HUES48 (cell line): ENCODE results near the gene SPATA1.
"Not testable (repeated sequence)": the region's sequence is repeated elsewhere in the genome, so short reads cannot be mapped to it uniquely, and the experiment has no call there.

Source experiments
- H3K27ac ChIP-seq: one replicate; pipeline ENCODE4 v1.7.0; 2013; ENCODE audit warnings: low read depth, low read length, inconsistent platforms
- H3K27me3 ChIP-seq: 2 replicates; pipeline ENCODE4 v1.6.1; 2013; ENCODE audit warnings: mild to moderate bottlenecking, low read length; ENCODE audit not compliant: control insufficient read depth, insufficient read depth
- H3K36me3 ChIP-seq: 2 replicates; pipeline ENCODE4 v1.6.1; 2013; ENCODE audit warnings: low read length; ENCODE audit not compliant: control insufficient read depth, insufficient read depth
- H3K4me1 ChIP-seq: 2 replicates; pipeline ENCODE4 v1.6.1; 2013; ENCODE audit warnings: mild to moderate bottlenecking, low read length; ENCODE audit not compliant: control insufficient read depth, insufficient read depth
- H3K4me3 ChIP-seq: 2 replicates; pipeline ENCODE4 v1.5.1; 2013; ENCODE audit warnings: mild to moderate bottlenecking, low read depth, low read length
- H3K9ac ChIP-seq: 2 replicates; pipeline ENCODE4 v1.6.1; 2013; ENCODE audit warnings: mild to moderate bottlenecking, low read depth, low read length, moderate library complexity
- H3K9me3 ChIP-seq: 2 replicates; pipeline ENCODE4 v1.6.1; 2013; ENCODE audit warnings: low read length; ENCODE audit not compliant: control insufficient read depth, insufficient read depth

SPATA1 gene

DNA sequence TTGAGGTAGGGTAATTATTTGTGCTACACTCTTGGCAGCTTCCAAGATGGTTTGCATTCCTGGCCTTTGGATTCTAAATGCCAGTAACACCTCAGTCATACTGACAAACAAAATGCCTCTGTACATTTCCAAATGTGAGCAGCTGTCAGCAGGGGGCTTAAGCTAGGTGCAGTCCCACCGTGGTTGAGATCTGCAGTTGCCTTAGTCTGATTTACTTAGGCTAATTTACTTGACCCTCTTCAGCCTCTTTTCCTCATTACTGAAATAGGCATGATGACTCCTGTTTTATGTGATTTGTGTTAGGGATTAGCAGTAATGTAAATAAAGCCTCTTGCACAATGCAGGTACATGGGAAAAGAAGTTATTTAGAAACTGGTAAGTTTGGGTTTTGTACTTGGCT lies 13.5 kb upstream of the SPATA1 start:
- Histone ChIP-seq H3K27ac (no peak overlapping the region), H3K9ac (no peak overlapping the region), H3K9me3 (no peaks in the 10 kb centered on the region), H3K36me3 (peaks cover 84% of the 10 kb centered on the region), H3K27me3 (no peaks in the 10 kb centered on the region), H3K4me3 (no peak overlapping the region), H3K4me1 (no peaks in the 10 kb centered on the region)

DNA sequence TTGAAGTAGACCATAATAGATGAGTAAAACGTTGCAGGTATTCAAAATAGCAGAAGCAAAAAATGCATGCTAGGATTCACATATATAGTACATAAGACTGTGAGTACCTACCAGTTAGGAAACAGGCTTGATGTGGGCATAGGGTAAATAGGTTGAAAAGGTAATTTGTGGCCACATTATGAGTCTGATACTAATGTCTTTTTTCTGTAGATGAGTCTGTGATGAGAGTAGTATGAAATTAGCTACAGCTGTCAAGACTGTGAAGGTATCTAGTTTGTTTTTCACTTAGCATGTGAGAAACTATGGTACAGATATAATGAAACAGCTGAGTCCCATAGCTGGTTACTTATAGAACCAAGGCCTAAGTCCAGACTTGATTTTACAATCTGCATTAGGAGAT lies 12.4 kb upstream of the SPATA1 start:
- Histone ChIP-seq H3K27me3 (no peaks in the 10 kb centered on the region), H3K9me3 (no peaks in the 10 kb centered on the region), H3K36me3 (peaks cover 94% of the 10 kb centered on the region), H3K27ac (no peak overlapping the region), H3K4me3 (no peak overlapping the region), H3K9ac (no peak overlapping the region), H3K4me1 (no peaks in the 10 kb centered on the region)

DNA sequence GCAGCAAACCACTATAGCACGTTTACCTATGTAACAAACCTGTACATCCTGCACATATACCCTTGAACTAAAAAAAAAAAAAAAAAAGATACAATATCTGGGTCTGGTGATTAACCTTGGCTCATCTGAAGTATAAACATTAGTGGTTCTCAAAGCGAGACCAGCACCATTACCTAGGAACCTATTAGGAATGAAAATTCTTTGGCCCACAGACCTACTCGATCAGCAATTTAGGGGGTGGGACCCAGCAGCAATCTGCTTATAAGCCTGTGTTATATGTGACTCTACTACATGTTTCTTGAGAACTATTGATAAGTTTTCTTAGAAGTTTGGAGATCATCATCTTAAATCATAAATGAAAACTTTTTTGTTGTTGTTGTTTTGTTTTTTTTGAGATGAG lies 9.7 kb upstream of the SPATA1 start:
- Histone ChIP-seq H3K4me1 (peaks cover 12% of the 10 kb centered on the region), H3K4me3 (no peak overlapping the region), H3K9ac (no peak overlapping the region), H3K9me3 (no peaks in the 10 kb centered on the region), H3K27me3 (no peaks in the 10 kb centered on the region), H3K36me3 (peaks cover 98% of the 10 kb centered on the region), H3K27ac (no peak overlapping the region)

DNA sequence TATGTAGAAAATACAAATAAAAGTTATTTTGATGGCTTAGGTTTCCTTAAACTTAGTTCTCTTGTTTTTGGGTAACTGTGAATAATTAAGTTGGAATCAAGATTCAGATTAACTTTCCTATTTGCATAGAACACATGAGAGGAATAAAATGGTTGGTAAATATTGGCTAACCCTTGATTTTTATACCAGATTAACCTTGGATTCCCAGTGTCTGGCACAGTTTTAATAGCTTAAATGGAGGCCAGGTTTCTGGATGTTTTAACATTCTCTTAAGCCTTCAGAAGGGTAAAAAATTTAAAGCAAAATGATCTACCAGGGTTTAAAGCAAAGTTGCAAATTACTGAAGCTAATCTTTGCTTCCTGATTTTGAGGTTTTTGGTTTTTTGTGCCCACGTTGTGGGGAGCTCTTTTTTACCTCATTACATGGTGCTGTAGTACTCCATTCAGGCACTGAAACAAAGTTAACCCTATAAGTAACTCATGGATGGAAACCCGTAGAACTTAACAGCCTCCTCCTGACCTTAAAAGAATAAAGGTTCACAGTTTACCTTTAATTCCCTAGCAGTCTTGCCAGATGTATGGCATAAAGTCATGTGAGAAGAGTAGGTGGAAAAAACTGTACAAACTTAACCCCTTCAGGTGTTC lies 8.4 kb upstream of the SPATA1 start:
- Histone ChIP-seq H3K4me3 (no peak overlapping the region), H3K27ac (no peak overlapping the region), H3K9ac (no peak overlapping the region), H3K4me1 (peaks cover 16% of the 10 kb centered on the region), H3K9me3 (no peaks in the 10 kb centered on the region), H3K36me3 (peaks cover 86% of the 10 kb centered on the region), H3K27me3 (no peaks in the 10 kb centered on the region)

DNA sequence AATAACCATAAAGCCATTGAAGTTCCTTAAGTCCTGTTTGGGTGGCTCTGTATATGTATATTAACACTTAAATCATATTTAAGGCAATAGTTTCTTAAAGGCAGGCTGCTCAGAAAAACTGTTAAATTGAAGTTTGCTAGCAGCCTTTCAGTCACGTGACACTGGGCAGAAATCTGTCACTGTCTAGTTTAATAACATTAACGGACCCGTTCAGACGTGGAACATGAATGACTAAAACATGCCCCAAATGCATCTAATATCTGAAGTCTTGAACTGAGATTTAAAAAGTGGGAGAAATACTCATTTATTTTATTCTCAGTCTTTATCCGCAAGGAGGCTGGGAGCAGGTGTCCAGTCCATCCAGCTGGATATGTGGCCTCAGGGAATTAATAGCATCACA lies 3.3 kb upstream of the SPATA1 start:
- Histone ChIP-seq H3K36me3 (peaks cover 37% of the 10 kb centered on the region), H3K4me3 (no peak overlapping the region), H3K4me1 (peaks cover 31% of the 10 kb centered on the region), H3K9ac (no peak overlapping the region), H3K27me3 (peaks cover 7% of the 10 kb centered on the region), H3K27ac (no peak overlapping the region), H3K9me3 (no peaks in the 10 kb centered on the region)

DNA sequence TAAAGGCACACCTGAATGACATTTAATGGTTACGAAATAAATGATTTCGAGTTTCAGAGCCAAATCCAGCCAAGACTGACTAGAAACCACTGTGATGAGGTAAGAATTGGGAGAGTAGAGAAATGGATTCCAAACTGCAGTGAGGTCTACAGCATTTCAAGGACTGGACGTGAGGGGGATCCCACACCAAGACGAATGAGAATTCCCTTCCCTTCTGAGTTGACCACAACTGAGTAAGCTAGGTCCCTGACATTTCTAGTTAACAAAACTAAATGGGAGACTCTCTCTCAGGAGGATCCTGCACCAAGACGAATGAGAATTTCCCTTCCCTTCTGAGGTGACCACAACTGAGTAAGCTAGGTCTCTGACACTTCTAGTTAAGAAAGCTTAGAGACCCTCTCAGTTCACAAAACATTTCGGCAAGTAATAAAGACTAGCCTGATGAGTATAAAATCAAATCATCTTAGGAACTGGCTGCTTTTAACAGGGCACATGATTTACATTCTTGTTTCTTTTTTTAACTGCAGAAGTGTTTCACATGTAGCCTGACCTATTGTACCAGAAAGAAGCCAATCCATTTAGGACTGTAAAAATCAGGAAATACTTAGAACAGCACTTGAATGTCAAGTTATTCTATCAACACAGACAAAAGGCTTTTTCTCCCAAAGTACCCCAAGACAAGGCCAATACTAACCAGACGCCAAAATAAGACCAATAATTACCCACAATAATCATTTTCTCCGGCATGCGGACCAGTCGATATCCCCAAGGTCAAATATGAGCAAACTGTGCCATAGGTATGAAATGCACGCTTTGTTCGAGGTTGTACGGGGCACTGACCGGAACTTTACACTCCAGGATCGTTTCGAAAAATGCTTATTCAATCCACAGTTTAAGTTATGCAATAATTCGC lies 1.4 kb upstream of the SPATA1 start:
- peak overlapping the region; percentile 95 for H3K27ac ChIP-seq
- no peaks in the 10 kb centered on the region for H3K9me3 ChIP-seq
- peaks cover 30% of the 10 kb centered on the region for H3K4me1 ChIP-seq
- peak overlapping the region; percentile 82; the same call in 1 of the 2 replicates for H3K9ac ChIP-seq
- H3K4me3 ChIP-seq, result peak overlapping the region; percentile 83
- peaks cover 7% of the 10 kb centered on the region for H3K27me3 ChIP-seq
- H3K36me3 ChIP-seq, result peaks cover 18% of the 10 kb centered on the region

DNA sequence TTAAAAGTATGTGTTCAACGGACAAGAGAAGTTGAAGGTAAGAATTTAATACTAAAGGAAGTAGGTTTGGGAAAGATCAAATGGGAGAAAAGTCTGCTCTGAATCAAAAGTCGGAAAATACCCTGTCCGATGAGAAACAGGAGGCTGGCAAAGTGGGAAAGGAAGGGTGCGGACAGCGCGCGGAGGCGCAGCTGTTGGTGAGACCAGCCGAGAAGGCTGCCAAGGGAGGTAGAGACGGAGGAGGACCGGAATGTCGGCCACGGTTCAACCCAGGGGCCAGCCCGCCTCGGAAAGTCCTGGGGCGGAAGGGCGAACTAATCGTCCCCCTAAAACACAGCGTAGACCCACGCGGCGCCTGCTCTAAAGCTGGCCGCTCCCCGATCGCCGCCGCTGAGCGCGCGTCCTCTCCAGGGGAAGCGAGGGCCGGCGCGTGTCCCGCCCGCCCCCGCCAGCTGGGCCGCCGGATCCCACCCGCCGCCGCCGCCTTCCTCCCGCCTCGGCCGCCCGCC lies 639 bp upstream of the SPATA1 start:
- H3K9ac ChIP-seq, result peak overlapping the region; percentile 82
- H3K27me3 ChIP-seq, result peaks cover 7% of the 10 kb centered on the region
- H3K27ac ChIP-seq, result peak overlapping the region; percentile 95
- peaks cover 25% of the 10 kb centered on the region for H3K4me1 ChIP-seq
- peaks cover 11% of the 10 kb centered on the region for H3K36me3 ChIP-seq
- H3K4me3 ChIP-seq, result peak overlapping the region; percentile 83
- no peaks in the 10 kb centered on the region for H3K9me3 ChIP-seq

DNA sequence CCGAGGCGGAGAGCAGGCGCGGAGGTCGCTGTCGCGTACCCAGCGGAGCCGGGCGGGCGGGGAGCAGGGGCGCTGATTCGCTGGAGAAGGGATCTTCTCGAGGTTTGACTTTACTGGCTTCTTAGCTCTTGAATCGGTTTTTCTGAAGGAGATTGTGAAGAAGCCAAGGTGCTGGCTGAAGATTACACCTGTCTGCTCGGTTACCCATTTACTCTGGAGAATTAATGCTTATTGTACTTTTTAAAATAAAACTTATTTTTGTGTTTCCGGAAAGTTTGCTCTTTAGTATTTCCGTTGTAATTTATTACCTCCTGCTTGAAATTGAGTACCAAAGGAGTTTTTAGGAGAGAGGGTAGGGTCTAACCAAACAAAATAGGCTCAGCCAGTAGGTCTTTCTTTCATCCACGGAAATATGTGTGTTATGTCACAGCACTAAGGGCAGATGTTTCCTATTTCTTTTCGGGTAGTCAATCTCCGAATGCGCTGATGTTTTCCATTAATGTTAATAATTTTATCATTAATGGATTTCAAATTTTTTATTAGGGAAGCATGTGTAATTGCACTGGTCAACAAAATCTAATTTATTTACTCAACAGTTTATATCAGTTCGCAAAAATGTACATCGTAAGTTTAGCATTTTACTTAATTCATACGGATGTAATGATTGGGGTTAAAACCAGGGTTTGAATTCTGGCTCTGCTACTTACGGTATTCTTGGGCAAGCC lies 705 bp downstream of the SPATA1 start:
- peaks cover 7% of the 10 kb centered on the region for H3K27me3 ChIP-seq
- peak overlapping the region; percentile 39; the same call in 1 of the 2 replicates for H3K9ac ChIP-seq
- peaks cover 15% of the 10 kb centered on the region for H3K4me1 ChIP-seq
- H3K27ac ChIP-seq, result peak overlapping the region; percentile 95
- no peaks in the 10 kb centered on the region for H3K9me3 ChIP-seq
- no peaks in the 10 kb centered on the region for H3K36me3 ChIP-seq
- H3K4me3 ChIP-seq, result peak overlapping the region; percentile 83

DNA sequence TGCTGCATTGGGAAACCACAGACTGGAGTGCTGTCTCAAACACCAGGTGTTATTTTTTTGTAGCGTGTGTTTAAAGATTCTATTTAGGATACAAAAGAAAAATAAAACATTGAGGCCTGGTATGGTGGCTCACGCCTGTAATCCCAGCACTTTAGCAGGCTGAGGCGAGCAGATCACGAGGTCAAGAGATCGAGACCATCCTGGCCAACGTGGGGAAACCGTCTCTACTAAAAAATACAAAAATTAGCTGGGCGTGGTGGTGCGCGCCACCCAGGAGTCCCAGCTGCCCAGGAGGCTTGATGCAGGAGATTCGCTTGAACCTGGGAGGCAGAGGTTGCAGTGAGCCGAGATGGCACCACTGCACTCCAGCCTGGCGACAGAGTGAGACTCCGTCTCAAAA lies 1.7 kb downstream of the SPATA1 start:
- not testable (repeated sequence) for H3K27ac ChIP-seq, H3K27me3 ChIP-seq, H3K36me3 ChIP-seq, H3K4me3 ChIP-seq, H3K9me3 ChIP-seq, H3K9ac ChIP-seq
- peaks cover 15% of the 10 kb centered on the region for H3K4me1 ChIP-seq

DNA sequence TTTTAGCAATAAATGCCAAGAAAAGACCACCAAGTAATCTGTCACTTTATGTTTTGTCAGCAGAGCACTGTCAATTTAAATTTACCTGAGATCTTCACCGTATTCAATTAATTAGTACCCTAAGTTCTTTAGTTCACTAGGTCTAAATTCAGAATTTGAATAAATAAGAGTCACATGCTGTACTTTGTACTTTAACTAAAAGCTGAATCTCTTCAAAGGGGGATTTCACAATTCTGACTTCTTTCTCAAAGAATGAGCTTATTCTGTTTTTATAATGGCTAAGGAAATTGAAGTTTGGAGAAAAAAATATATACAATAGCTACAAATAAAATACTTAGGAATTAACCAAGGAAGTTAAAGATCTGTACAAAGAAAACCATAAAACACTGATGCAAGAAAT lies 2.3 kb downstream of the SPATA1 start:
- H3K4me3 ChIP-seq, result no peak overlapping the region
- no peak overlapping the region for H3K27ac ChIP-seq
- H3K9me3 ChIP-seq, result no peaks in the 10 kb centered on the region
- peaks cover 15% of the 10 kb centered on the region for H3K4me1 ChIP-seq
- peaks cover 7% of the 10 kb centered on the region for H3K27me3 ChIP-seq
- H3K9ac ChIP-seq, result no peak overlapping the region
- H3K36me3 ChIP-seq, result no peaks in the 10 kb centered on the region
